Measurements from ENCODE around the gene CLK1. TPM values are rescaled to one million over a fixed set of nuclear protein-coding genes. Genes with fewer than 3 reads are reported as not detected.

Gene CLK1
- total and polyA plus RNA-seq, 2 of the 8 experiments (the other 6 are each of a cell fraction or from before 2014, with no cell fraction given) = 22.3 to 35.2 TPM

- TF ChIP-seq RFX5 (IDR thresholded peaks at IDR 0.05; ENCODE audit: borderline replicate concordance, low read depth, low read length) (no peak), CTCF (IDR thresholded peaks at IDR 0.05; ENCODE audit: control extremely low read depth in 1 of 3, insufficient read depth in 1 of 3, low read depth in 1 of 3, low read length in 3 of 3) (no peak), CHD2 (IDR thresholded peaks at IDR 0.05; ENCODE audit: low read length) (no peak), POLR2A (IDR thresholded peaks at IDR 0.05; ENCODE audit: control extremely low read depth in 1 of 2, low read depth in 2 of 2, low read length in 2 of 2) (peak; percentile 82 to 85; a peak in 2 of 3 replicates), GTF2F1 (IDR thresholded peaks at IDR 0.05; ENCODE audit: borderline replicate concordance, low read depth, low read length) (no peak; the same call in 1 of the 2 replicates), SRF (IDR thresholded peaks at IDR 0.05; ENCODE audit: low read depth, low read length) (no peak), SIX5 (IDR thresholded peaks at IDR 0.05; ENCODE audit: low read depth, low read length) (peak; percentile 26; the same call in 1 of the 2 replicates), NRF1 (IDR thresholded peaks at IDR 0.05; ENCODE audit: low read depth, low read length) (no peak), BCL11A (IDR thresholded peaks at IDR 0.05; ENCODE audit: low read depth in 2 of 2, low read length in 2 of 2) (no peak), SP2 (IDR thresholded peaks at IDR 0.05; ENCODE audit: low read length) (no peak), EP300 (IDR thresholded peaks at IDR 0.05; ENCODE audit: borderline replicate concordance in 1 of 2, low read depth in 2 of 2, low read length in 2 of 2) (peak in 1 of 2 experiments; percentile 70; a peak in 1 of 3 replicates), CBX5 (IDR thresholded peaks at IDR 0.05; ENCODE audit: low read depth, low read length) (no peak), ATF3 (IDR thresholded peaks at IDR 0.05; ENCODE audit: insufficient read depth, low read depth, low read length) (no peak), HDAC2 (IDR thresholded peaks at IDR 0.05; ENCODE audit: borderline replicate concordance in 1 of 2, low read depth in 2 of 2, low read length in 2 of 2) (peak in 1 of 2 experiments; percentile 23; a peak in 2 of 4 replicates), FOSL1 (IDR thresholded peaks at IDR 0.05; ENCODE audit: insufficient read depth, low read depth, low read length) (no peak), NANOG (IDR thresholded peaks at IDR 0.05; ENCODE audit: insufficient read depth, low read depth, low read length, poor library complexity, severe bottlenecking) (no peak), SUZ12 (IDR thresholded peaks at IDR 0.05; ENCODE audit: low read length) (no peak), JUND (IDR thresholded peaks at IDR 0.05; ENCODE audit: low read length) (no peak), CBX8 (IDR thresholded peaks at IDR 0.05; ENCODE audit: borderline replicate concordance, low read depth, low read length) (no peak), TBP (IDR thresholded peaks at IDR 0.05; ENCODE audit: low read depth, low read length) (peak; percentile 92)
Observed at GRCh38 chr2:200888704-200889625, 24.5 kb upstream of the CLK1 start, which contains the start of the genes NIF3L1 and PPIL3 (continued).

All from H1 (cell line).